Astrocyte (in vitro differentiated cells and primary cell): Measurements from ENCODE around the gene DIO1.

Experiments used
- EZH2 ChIP-seq: IDR thresholded peaks from 2 replicates; pipeline ENCODE4 v1.6.1; 2012; ENCODE audit warnings: mild to moderate bottlenecking, low read length, inconsistent platforms; ENCODE audit not compliant: insufficient read depth
- TF ChIP-seq, protein P1 (sequence below): IDR thresholded peaks from 2 replicates; pipeline ENCODE4 v1.5.1; 2011; ENCODE audit warnings: low read depth, mild to moderate bottlenecking, inconsistent platforms, low read length, moderate library complexity; ENCODE audit not compliant: insufficient read depth

DNA sequence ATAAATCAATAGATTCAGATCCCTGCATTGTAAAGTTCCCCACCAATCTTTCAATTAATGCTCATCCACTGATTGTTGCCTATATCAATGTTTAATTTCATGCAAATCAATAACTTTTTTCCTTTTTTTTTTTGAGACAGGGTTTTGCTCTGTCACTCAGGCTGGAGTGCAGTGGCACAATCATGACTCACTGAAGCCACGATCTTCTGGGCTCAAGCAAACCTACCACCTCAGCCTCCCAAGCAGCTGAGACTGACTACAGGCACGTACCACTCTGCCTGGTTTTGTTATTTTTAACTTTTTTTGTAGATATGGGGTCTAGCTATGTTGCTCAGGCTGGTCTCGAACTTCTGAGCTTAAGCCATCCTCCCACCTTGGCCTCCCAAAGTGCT, 25.7 kb downstream of the DIO1 start:
- TF ChIP-seq, protein P1, sequence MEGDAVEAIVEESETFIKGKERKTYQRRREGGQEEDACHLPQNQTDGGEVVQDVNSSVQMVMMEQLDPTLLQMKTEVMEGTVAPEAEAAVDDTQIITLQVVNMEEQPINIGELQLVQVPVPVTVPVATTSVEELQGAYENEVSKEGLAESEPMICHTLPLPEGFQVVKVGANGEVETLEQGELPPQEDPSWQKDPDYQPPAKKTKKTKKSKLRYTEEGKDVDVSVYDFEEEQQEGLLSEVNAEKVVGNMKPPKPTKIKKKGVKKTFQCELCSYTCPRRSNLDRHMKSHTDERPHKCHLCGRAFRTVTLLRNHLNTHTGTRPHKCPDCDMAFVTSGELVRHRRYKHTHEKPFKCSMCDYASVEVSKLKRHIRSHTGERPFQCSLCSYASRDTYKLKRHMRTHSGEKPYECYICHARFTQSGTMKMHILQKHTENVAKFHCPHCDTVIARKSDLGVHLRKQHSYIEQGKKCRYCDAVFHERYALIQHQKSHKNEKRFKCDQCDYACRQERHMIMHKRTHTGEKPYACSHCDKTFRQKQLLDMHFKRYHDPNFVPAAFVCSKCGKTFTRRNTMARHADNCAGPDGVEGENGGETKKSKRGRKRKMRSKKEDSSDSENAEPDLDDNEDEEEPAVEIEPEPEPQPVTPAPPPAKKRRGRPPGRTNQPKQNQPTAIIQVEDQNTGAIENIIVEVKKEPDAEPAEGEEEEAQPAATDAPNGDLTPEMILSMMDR = no peak
- TF ChIP-seq EZH2 = no peak
